PC-9 (cell line): ENCODE data around the gene PUS1. TPM values are rescaled to one million over a fixed set of nuclear protein-coding genes. Genes with fewer than 3 reads are reported as not detected.
"Not testable (repeated sequence)": the region's sequence is repeated elsewhere in the genome, so short reads cannot be mapped to it uniquely, and the experiment has no call there.

Experiments
- BruUV-seq: library from RNA; stranded (reverse); fragments of 400-500 nt; replicated peaks from 2 replicates; lab custom pipeline; 2021; lab: Mats Ljungman, UMichigan
- CTCF ChIA-PET: fragments of 300-600 bp; sonication (Branson Sonifier 250); formaldehyde crosslinking; loops from one replicate; lab custom pipeline; 2022; ENCODE audit warnings: antibody characterized with exemption; lab: Charles Lee
- POLR2A ChIA-PET: fragments of 300-600 bp; sonication (Branson Sonifier 250); formaldehyde crosslinking; loops from one replicate; lab custom pipeline; 2022; ENCODE audit warnings: antibody characterized with exemption; ENCODE audit not compliant: unreplicated experiment; lab: Charles Lee
- DNase-seq, 2 experiments: peaks; one replicate each; pipeline versions ENCODE4 v3.0.0 to v3.0.0-alpha.2; 2015 to 2022; ENCODE audit warnings: mixed read lengths in 1 of 2
- H2AFZ ChIP-seq: fragments of 200-600 bp; sonication (generic); 2 replicates; pipeline ENCODE4 v1.8.1; 2017; ENCODE audit warnings: antibody characterized with exemption
- H3F3A ChIP-seq: fragments of 200-600 bp; sonication (generic); 2 replicates; pipeline ENCODE4 v1.8.1; 2017; ENCODE audit warnings: antibody characterized with exemption, mild to moderate bottlenecking, low read depth; ENCODE audit not compliant: insufficient read depth
- H3K27ac ChIP-seq: fragments of 200-600 bp; sonication (generic); 2 replicates; pipeline ENCODE4 v1.6.1; 2016; ENCODE audit warnings: mixed run types
- H3K27me3 ChIP-seq: fragments of 200-600 bp; sonication (generic); 2 replicates; pipeline ENCODE4 v1.6.1; 2016; ENCODE audit warnings: low read depth, mixed run types; ENCODE audit not compliant: insufficient read depth
- H3K36me3 ChIP-seq: fragments of 200-600 bp; sonication (generic); 2 replicates; pipeline ENCODE4 v1.6.1; 2016; ENCODE audit warnings: low read depth, mixed run types
- H3K4me1 ChIP-seq: fragments of 200-600 bp; sonication (generic); replicated peaks from 2 replicates; pipeline ENCODE4 v1.6.1; 2016; ENCODE audit warnings: mixed run types; ENCODE audit not compliant: insufficient read depth
- H3K4me2 ChIP-seq: fragments of 200-600 bp; sonication (generic); 2 replicates; pipeline ENCODE4 v1.6.1; 2017; ENCODE audit warnings: mixed run types
- H3K4me3 ChIP-seq: fragments of 200-600 bp; sonication (generic); 2 replicates; pipeline ENCODE4 v1.6.1; 2016; ENCODE audit warnings: mixed run types
- H3K79me2 ChIP-seq: fragments of 200-600 bp; sonication (generic); 2 replicates; pipeline ENCODE4 v1.6.1; 2017; ENCODE audit warnings: low read depth, mixed run types
- H3K9me2 ChIP-seq: fragments of 200-600 bp; sonication (generic); 2 replicates; pipeline ENCODE4 v1.8.1; 2017; ENCODE audit warnings: mild to moderate bottlenecking; ENCODE audit not compliant: insufficient read depth
- H3K9me3 ChIP-seq: fragments of 200-600 bp; sonication (generic); 2 replicates; pipeline ENCODE4 v1.8.1; 2016; ENCODE audit warnings: low read depth; ENCODE audit not compliant: insufficient read depth
- H4K20me1 ChIP-seq: fragments of 200-600 bp; sonication (generic); 2 replicates; pipeline ENCODE4 v1.8.1; 2017; ENCODE audit not compliant: insufficient read depth
- CTCF ChIP-seq: fragments of 200-600 bp; sonication (generic); conservative IDR thresholded peaks from 2 replicates; pipeline ENCODE4 v1.6.1; 2017; ENCODE audit warnings: mixed run types, antibody characterized with exemption, mild to moderate bottlenecking, moderate library complexity
- EZH2 ChIP-seq: fragments of 200-600 bp; sonication (generic); IDR thresholded peaks from 2 replicates; pipeline ENCODE4 v1.8.0; 2017; ENCODE audit warnings: antibody characterized with exemption, low read depth
- intact Hi-C: fragments of 100-400 bp; cut with micrococcal nuclease; formaldehyde crosslinking; loops from one replicate; pipeline ENCODE4 v1.10.0; 2022; ENCODE audit not compliant: unreplicated experiment
- total RNA-seq: library from RNA; stranded (reverse); gene quantifications from 2 replicates; pipeline ENCODE4 v1.2.3, GENCODE V29; 2021

The PUS1 gene
- total RNA-seq, 1 experiment from 2014 or later = 37.0 TPM

GRCh38 chr12:131984334-131984733, 55.3 kb downstream of the PUS1 start:
- Histone ChIP-seq H3K4me3 (no peak overlapping the region), H4K20me1 (peaks cover 3% of the 10 kb centered on the region; the same call in 1 of the 2 replicates), H2AFZ (no peak overlapping the region), H3K9me3 (no peaks in the 10 kb centered on the region), H3K27me3 (no peaks in the 10 kb centered on the region), H3K79me2 (no peaks in the 10 kb centered on the region), H3K36me3 (peaks cover 20% of the 10 kb centered on the region; the same call in 1 of the 2 replicates), H3K4me1 (no peaks in the 10 kb centered on the region), H3K4me2 (no peak overlapping the region), H3F3A (no peaks in the 10 kb centered on the region), H3K9me2 (no peaks in the 10 kb centered on the region), H3K27ac (no peak overlapping the region)
- CTCF ChIA-PET = no interaction called here
- TF ChIP-seq EZH2 (no peak), CTCF (no peak)
- BruUV-seq = no TSS peak
- intact Hi-C loops = no loop called here
- POLR2A ChIA-PET = no interaction called here
- no peak for DNase-seq

GRCh38 chr12:131985510-131985875, 56.4 kb downstream of the PUS1 start:
- DNase-seq, H3K4me2 ChIP-seq, H3K9me2 ChIP-seq, H3K9me3 ChIP-seq, H3K27me3 ChIP-seq, BruUV-seq, H3K79me2 ChIP-seq, H3K27ac ChIP-seq, H2AFZ ChIP-seq, POLR2A ChIA-PET, CTCF ChIA-PET, intact Hi-C loops, H3F3A ChIP-seq, H3K4me3 ChIP-seq, H4K20me1 ChIP-seq, H3K4me1 ChIP-seq: not testable (repeated sequence)
- peaks cover 31% of the 10 kb centered on the region; the same call in 1 of the 2 replicates for H3K36me3 ChIP-seq

GRCh38 chr12:131986361-131986760, 57.3 kb downstream of the PUS1 start:
- intact Hi-C loops = no loop called here
- TF ChIP-seq EZH2 (no peak), CTCF (no peak)
- no peak overlapping the region for H2AFZ ChIP-seq
- no peaks in the 10 kb centered on the region for H3K27me3 ChIP-seq
- no TSS peak for BruUV-seq
- ChIA-PET CTCF (no interaction called here), POLR2A (no interaction called here)
- no peak overlapping the region for H3K4me2 ChIP-seq
- H4K20me1 ChIP-seq = no peaks in the 10 kb centered on the region
- H3K79me2 ChIP-seq = no peaks in the 10 kb centered on the region
- H3F3A ChIP-seq = no peaks in the 10 kb centered on the region
- DNase-seq = no peak
- no peaks in the 10 kb centered on the region for H3K4me1 ChIP-seq
- peaks cover 26% of the 10 kb centered on the region; the same call in 1 of the 2 replicates for H3K36me3 ChIP-seq
- no peaks in the 10 kb centered on the region for H3K9me3 ChIP-seq
- H3K9me2 ChIP-seq = no peaks in the 10 kb centered on the region
- no peak overlapping the region for H3K27ac ChIP-seq
- no peak overlapping the region for H3K4me3 ChIP-seq

GRCh38 chr12:131986910-131987309, 57.8 kb downstream of the PUS1 start:
- ChIA-PET CTCF (no interaction called here), POLR2A (no interaction called here)
- H3F3A ChIP-seq = no peaks in the 10 kb centered on the region
- no peak overlapping the region for H2AFZ ChIP-seq
- H3K27me3 ChIP-seq = no peaks in the 10 kb centered on the region
- BruUV-seq = no TSS peak
- no peak overlapping the region for H3K4me3 ChIP-seq
- no peak for DNase-seq
- no peak for TF ChIP-seq CTCF
- TF ChIP-seq EZH2 = no peak
- H3K4me1 ChIP-seq = no peaks in the 10 kb centered on the region
- no peaks in the 10 kb centered on the region for H4K20me1 ChIP-seq
- intact Hi-C loops = no loop called here
- H3K9me2 ChIP-seq = no peaks in the 10 kb centered on the region
- no peaks in the 10 kb centered on the region for H3K9me3 ChIP-seq
- peaks cover 24% of the 10 kb centered on the region; the same call in 1 of the 2 replicates for H3K36me3 ChIP-seq
- H3K27ac ChIP-seq = no peak overlapping the region
- H3K4me2 ChIP-seq = no peak overlapping the region
- H3K79me2 ChIP-seq = no peaks in the 10 kb centered on the region
